Neuronal stem cell (in vitro differentiated cells): ENCODE data around the gene ZNF439.

ENCODE experiments used
- DNase-seq: peaks from one replicate; pipeline ENCODE4 v3.0.0-alpha.2; 2013; ENCODE audit warnings: low spot score
- H2AFZ ChIP-seq: one replicate; pipeline ENCODE4 v1.6.1; 2013; ENCODE audit warnings: mild to moderate bottlenecking, low read length, inconsistent platforms
- H2AK5ac ChIP-seq: 2 replicates; pipeline ENCODE4 v1.6.1; 2013; ENCODE audit warnings: low read depth, mild to moderate bottlenecking, inconsistent platforms, low read length, moderate library complexity, mixed read lengths
- H2BK120ac ChIP-seq: 2 replicates; pipeline ENCODE4 v1.6.1; 2013; ENCODE audit warnings: low read depth, mild to moderate bottlenecking, inconsistent platforms, low read length, moderate library complexity, mixed read lengths
- H2BK12ac ChIP-seq: one replicate; pipeline ENCODE4 v1.6.1; 2013; ENCODE audit warnings: low read length, inconsistent platforms
- H2BK15ac ChIP-seq: 2 replicates; pipeline ENCODE4 v1.6.1; 2013; ENCODE audit warnings: mild to moderate bottlenecking, low read length, inconsistent platforms, mixed read lengths
- H2BK5ac ChIP-seq: one replicate; pipeline ENCODE4 v1.6.1; 2013; ENCODE audit warnings: inconsistent platforms, mild to moderate bottlenecking, low read length, moderate library complexity
- H3K14ac ChIP-seq: one replicate; pipeline ENCODE4 v1.6.1; 2013; ENCODE audit warnings: low read length, inconsistent platforms
- H3K18ac ChIP-seq: 2 replicates; pipeline ENCODE4 v1.6.1; 2013; ENCODE audit warnings: low read length, inconsistent platforms
- H3K23ac ChIP-seq: 2 replicates; pipeline ENCODE4 v1.6.1; 2013; ENCODE audit warnings: low read depth, mild to moderate bottlenecking, mixed read lengths, low read length, inconsistent platforms; ENCODE audit not compliant: poor library complexity
- H3K27ac ChIP-seq: replicated peaks from 3 replicates; pipeline ENCODE4 v1.5.1; 2013; ENCODE audit warnings: low read length, inconsistent platforms
- H3K27me3 ChIP-seq, 3 experiments: 2 replicates each; pipeline ENCODE4 v1.6.1; 2013; ENCODE audit warnings: low read length in 3 of 3, mild to moderate bottlenecking in 2 of 3, inconsistent platforms in 1 of 3, low read depth in 1 of 3, mixed read lengths in 1 of 3, moderate library complexity in 1 of 3; ENCODE audit not compliant: control insufficient read depth in 3 of 3, insufficient read depth in 3 of 3
- H3K36me3 ChIP-seq, 2 donors: replicated peaks in 1 of 2; 2 replicates each; pipeline ENCODE4 v1.6.1; 2013; ENCODE audit warnings: low read length in 2 of 2; ENCODE audit not compliant: control insufficient read depth in 2 of 2, insufficient read depth in 2 of 2
- H3K4ac ChIP-seq: 2 replicates; pipeline ENCODE4 v1.6.1; 2013; ENCODE audit warnings: inconsistent platforms, mild to moderate bottlenecking, low read length, moderate library complexity
- H3K4me1 ChIP-seq, 2 donors: 1 replicate in 1 of 2; 2 replicates in 1 of 2; pipeline ENCODE4 v1.6.1; 2013; ENCODE audit warnings: low read length in 2 of 2, low read depth in 1 of 2; ENCODE audit not compliant: control insufficient read depth in 2 of 2, insufficient read depth in 1 of 2
- H3K4me2 ChIP-seq: one replicate; pipeline ENCODE4 v1.6.1; 2013; ENCODE audit warnings: mild to moderate bottlenecking, low read length, inconsistent platforms; ENCODE audit not compliant: insufficient read depth, poor library complexity, severe bottlenecking
- H3K4me3 ChIP-seq, 2 donors: 2 replicates each; pipeline ENCODE4 v1.5.1; 2013; ENCODE audit warnings: low read length in 2 of 2, mild to moderate bottlenecking in 2 of 2, inconsistent platforms in 1 of 2, moderate library complexity in 1 of 2
- H3K79me1 ChIP-seq: one replicate; pipeline ENCODE4 v1.6.1; 2013; ENCODE audit warnings: low read depth, mild to moderate bottlenecking, inconsistent platforms, low read length, moderate library complexity
- H3K9ac ChIP-seq: one replicate; pipeline ENCODE4 v1.6.1; 2013; ENCODE audit warnings: mild to moderate bottlenecking, low read depth, low read length, inconsistent platforms; ENCODE audit not compliant: poor library complexity
- H3K9me3 ChIP-seq, 2 donors: replicated peaks in 1 of 2; 2 replicates each; pipeline versions ENCODE3 to v1.6.1; 2013; ENCODE audit warnings: low read length in 2 of 2, mild to moderate bottlenecking in 2 of 2, inconsistent platforms in 1 of 2, low read depth in 1 of 2, mixed read lengths in 1 of 2, moderate library complexity in 1 of 2; ENCODE audit not compliant: control insufficient read depth in 2 of 2, insufficient read depth in 1 of 2
- H4K8ac ChIP-seq: one replicate; pipeline ENCODE4 v1.6.1; 2013; ENCODE audit warnings: low read depth, mild to moderate bottlenecking, inconsistent platforms, low read length, moderate library complexity
- H4K91ac ChIP-seq: one replicate; pipeline ENCODE4 v1.6.1; 2013; ENCODE audit warnings: low read length, low read depth, mild to moderate bottlenecking, inconsistent platforms; ENCODE audit not compliant: poor library complexity
- WGBS, 2 donors: extraction: QIAGEN DNeasy Blood & Tissue Kit; methylation state at CpG; one replicate each; pipeline ENCODE4 v1.1.7; 2013; ENCODE audit warnings: missing lambda C conversion rate in 2 of 2, mixed read lengths in 1 of 2; ENCODE audit not compliant: insufficient read length in 2 of 2, insufficient replicate concordance in 1 of 2; ENCODE audit errors: extremely low coverage in 2 of 2; 5-methylcytosine and 5-hydroxymethylcytosine counted together

The ZNF439 gene

DNA sequence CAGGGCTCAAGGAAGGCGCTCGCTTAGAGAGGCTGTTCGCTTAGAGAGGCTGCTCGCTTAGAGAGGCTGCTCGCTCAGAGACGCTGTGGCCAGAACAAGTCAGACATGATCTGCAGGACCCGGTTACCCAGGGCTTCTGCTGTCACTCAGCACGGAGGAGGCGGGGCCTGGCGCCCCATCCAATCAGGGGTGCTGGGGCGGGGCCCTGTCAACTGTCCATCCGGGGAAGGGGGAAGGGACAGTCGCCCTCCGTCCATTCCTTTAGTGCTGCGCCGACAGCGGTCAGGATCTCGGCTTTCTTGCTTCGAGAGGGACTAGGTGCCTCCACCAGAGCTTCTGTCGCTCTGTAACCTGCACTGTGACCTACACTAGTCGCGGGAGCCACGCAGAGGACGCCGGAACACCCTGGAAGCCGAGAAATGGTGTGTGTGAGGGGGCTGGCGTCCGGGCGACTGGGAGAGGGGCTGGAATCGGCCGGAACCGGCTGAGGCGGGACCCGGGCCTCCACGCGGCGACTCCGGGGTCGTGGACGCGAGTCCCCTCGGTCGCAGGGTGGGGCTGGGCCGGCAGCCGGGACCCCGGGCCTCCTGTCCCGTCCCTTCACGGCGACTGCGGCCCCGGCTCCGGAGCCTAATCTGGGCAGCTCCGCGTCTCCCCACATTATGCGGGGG is 34.4 kb upstream of the ZNF439 start, which contains the start of gene ZNF440:
ZNF440 (plus strand) TSS at position 245 of the 671 bp plus-strand sequence; CDS start at position 420, 175 bp downstream.
- H3K9ac ChIP-seq, result peak within 1 kb of the TSS; percentile 97
- H2BK120ac ChIP-seq, result no peak within 1 kb of the TSS
- no CpG with 5 or more reads among the region's 55 CpGs for WGBS, 2 donors
- H3K4me2 ChIP-seq, result peak within 1 kb of the TSS; percentile 77
- peak within 1 kb of the TSS; percentile 86 for H3K14ac ChIP-seq
- H3K27me3 ChIP-seq, result no peaks in the 10 kb centered on the region
- peak within 1 kb of the TSS; percentile 24 for H4K91ac ChIP-seq
- H3K27ac ChIP-seq, result peak within 1 kb of the TSS; percentile 83
- H4K8ac ChIP-seq, result no peak within 1 kb of the TSS
- peak within 1 kb of the TSS; percentile 92 to 94 for H3K4me3 ChIP-seq
- H3K4ac ChIP-seq, result no peak within 1 kb of the TSS
- no peak within 1 kb of the TSS for H2BK12ac ChIP-seq
- H3K36me3 ChIP-seq, result peaks cover 0 to 40% of the 10 kb centered on the region in 2 donors
- DNase-seq, result peak; percentile 91
- no peak within 1 kb of the TSS for H2AK5ac ChIP-seq
- H3K4me1 ChIP-seq, result no peaks in the 10 kb centered on the region
- peak within 1 kb of the TSS; percentile 94 for H2AFZ ChIP-seq
- peak within 1 kb of the TSS; percentile 56 for H2BK5ac ChIP-seq
- H3K23ac ChIP-seq, result peak within 1 kb of the TSS; percentile 45
- peak within 1 kb of the TSS; percentile 94 for H3K18ac ChIP-seq
- H3K9me3 ChIP-seq, result peaks cover 8 to 45% of the 10 kb centered on the region in 2 donors
- peaks cover 2% of the 10 kb centered on the region for H3K79me1 ChIP-seq
- H2BK15ac ChIP-seq, result peak within 1 kb of the TSS; percentile 28

DNA sequence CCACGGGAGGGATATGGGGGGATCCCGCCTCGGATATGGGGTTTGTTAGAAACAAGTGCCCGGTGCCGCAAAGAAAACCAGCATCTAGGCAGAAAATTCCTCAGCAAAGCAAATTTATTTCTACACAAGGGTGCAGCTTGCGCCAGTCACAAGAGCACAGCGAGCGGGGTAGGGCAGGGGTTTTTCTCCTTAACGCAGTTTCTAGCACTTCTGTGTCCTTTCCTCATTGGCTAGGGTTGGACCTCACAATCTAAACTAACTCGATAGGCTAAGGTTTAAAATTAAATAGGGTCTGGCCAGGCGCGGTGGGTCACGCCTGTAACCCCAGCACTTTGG is 33.9 kb upstream of the ZNF439 start:
- Histone ChIP-seq H4K91ac (peak overlapping the region; percentile 24), H3K4ac (no peak overlapping the region)

DNA sequence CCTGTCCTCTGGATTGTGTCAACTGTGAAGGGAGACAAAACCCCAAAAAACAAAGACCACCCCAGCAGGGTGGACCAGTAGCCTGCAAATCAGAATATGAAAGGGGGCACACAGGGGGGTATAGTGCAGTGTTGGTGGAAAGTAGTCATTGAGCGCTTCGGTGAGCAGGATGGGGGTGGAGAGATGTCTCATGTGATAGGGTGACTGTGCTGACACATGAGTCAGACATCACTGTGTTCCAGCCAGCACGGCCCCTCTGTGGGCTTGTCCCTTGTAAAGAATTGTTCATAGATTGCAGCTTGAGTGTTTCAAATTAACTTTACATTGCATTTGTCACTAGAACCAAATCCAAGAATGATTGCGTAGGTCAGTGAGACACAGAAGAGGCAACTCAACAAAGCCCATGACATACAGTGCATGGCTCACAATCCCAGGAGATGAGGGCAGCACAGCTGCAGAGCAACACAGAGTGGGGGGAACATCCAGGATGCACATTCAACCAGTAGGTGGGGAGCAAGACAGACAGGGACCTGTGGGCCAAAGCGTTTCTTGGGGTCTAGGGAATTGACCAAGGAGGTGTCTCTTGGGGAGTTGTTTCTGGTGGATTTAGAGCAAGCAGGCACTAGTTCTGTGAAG is 26.9 kb upstream of the ZNF439 start:
- Histone ChIP-seq H3K14ac (no peak overlapping the region), H2BK5ac (no peak overlapping the region), H3K27me3 (no peaks in the 10 kb centered on the region), H3K4me1 (no peaks in the 10 kb centered on the region), H4K8ac (no peak overlapping the region), H4K91ac (no peak overlapping the region), H2AFZ (no peak overlapping the region), H3K79me1 (peaks cover 3% of the 10 kb centered on the region), H3K18ac (no peak overlapping the region), H3K27ac (no peak overlapping the region), H3K9me3 (peaks cover 12 to 84% of the 10 kb centered on the region in 2 donors), H3K36me3 (peaks cover 11 to 75% of the 10 kb centered on the region in 2 donors), H2BK12ac (no peak overlapping the region), H3K9ac (no peak overlapping the region), H3K4me3 (no peak overlapping the region), H2BK120ac (no peak overlapping the region), H3K4me2 (no peak overlapping the region), H2BK15ac (no peak overlapping the region), H3K23ac (no peak overlapping the region), H2AK5ac (no peak overlapping the region), H3K4ac (no peak overlapping the region)
- no CpG with 5 or more reads among the region's 5 CpGs for WGBS, 2 donors
- no peak for DNase-seq

More for the DNA sequence above, 33.9 kb upstream of the ZNF439 start:
- peaks cover 0 to 44% of the 10 kb centered on the region in 2 donors for H3K36me3 ChIP-seq
- peak overlapping the region; percentile 71 for H3K4me2 ChIP-seq
- H3K14ac ChIP-seq, result peak overlapping the region; percentile 86
- no peaks in the 10 kb centered on the region for H3K4me1 ChIP-seq
- H2AK5ac ChIP-seq, result no peak overlapping the region
- H3K9me3 ChIP-seq, result peaks cover 6 to 46% of the 10 kb centered on the region in 2 donors
- H3K18ac ChIP-seq, result peak overlapping the region; percentile 94
- peak overlapping the region; percentile 28 for H2BK15ac ChIP-seq
- H2AFZ ChIP-seq, result peak overlapping the region; percentile 94
- no peak overlapping the region for H3K9ac ChIP-seq
- H2BK120ac ChIP-seq, result no peak overlapping the region
- no peak for DNase-seq
- H2BK5ac ChIP-seq, result no peak overlapping the region
- H2BK12ac ChIP-seq, result no peak overlapping the region
- WGBS, 2 donors, result no CpG with 5 or more reads among the region's 13 CpGs
- peaks cover 2% of the 10 kb centered on the region for H3K79me1 ChIP-seq
- H3K27ac ChIP-seq, result peak overlapping the region; percentile 83
- H4K8ac ChIP-seq, result no peak overlapping the region
- H3K27me3 ChIP-seq, result no peaks in the 10 kb centered on the region
- peak overlapping the region; percentile 45 for H3K23ac ChIP-seq
- peak overlapping the region; percentile 92 to 94 for H3K4me3 ChIP-seq
